HG03571 (cell line): ENCODE data around the gene NR6A1.

Source experiments
- ATAC-seq: cut with Tn5 transposase; IDR thresholded peaks from one replicate; pipeline ENCODE4 v1.9.1; 2021; ENCODE audit not compliant: unreplicated experiment

The NR6A1 gene

GRCh38 chr9:124507880-124508423, 263.2 kb downstream of the NR6A1 start:
- ATAC-seq: no peak

GRCh38 chr9:124506931-124507879, 263.9 kb downstream of the NR6A1 start, which contains the start of gene NR5A1:
Gene NR5A1 (minus strand): TSS chr9:124507399. CDS start chr9:124503395, 4,004 bp downstream.
- ATAC-seq: no peak

DNA sequence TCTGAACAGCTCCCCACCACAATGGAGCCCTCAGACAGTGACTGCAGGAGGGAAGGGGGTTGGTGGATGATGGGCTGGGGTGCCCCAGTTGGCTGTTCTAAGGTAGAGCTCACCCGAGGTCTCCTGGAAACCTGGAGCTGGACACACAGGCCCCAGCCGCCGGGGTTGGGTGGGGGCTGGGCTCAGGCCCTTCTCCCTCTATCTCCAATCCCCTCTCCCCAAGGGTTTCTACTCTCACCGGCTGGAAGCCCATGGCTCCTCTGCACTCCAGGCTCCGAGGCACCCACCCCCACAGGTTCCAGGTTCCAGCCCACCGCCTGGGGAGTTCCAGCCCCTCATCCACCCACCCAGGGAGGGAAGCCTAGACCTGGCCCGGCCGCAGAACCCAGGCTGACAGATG, 264.7 kb downstream of the NR6A1 start:
- ATAC-seq: no peak

- ATAC-seq: no peak
Observed at GRCh38 chr9:124505901-124506346, 265.2 kb downstream of the NR6A1 start.

DNA sequence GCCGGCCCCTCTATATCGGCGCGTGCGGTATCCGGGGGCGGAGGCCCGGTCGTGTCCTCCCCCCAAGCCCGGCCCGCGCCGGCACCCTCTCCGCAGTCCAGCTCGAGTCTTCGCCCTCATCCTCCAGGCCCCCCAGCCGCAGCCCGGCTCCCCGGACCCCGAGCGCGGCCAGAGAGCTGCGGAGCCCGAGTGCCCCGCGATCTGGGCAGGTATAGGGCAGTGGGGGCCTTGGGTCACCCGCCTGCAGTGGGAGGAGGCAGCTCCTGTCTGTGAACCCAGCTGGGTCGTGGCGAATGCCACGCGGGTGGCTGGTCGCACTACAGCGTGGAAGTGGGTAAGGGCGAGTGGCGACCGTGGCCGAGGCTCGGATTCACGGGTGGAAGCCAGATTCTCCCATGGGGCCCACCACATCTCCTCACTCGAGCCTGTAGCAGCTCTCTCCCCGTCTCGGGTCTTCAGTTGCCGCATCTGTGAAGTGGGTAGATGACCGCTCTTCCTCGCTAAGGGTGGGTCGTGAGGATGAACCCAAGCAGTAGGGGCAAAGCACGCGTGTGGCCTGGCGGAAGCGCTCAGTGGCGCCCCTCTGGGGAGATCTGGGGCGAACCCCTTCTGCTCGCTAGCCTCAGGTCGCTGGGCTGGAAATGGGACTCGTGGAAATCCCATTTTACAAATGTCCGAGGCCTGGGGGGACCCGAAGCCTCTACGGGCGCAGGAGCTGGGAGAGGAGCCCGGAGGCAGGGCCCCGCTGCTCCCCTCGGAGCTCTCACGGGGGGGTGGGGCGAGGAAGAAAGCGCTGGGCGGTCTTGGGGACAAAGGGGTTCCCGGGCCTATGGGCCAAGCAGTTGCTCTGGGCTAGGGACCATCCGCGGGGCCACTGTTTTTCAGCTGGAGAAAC, 265.9 kb downstream of the NR6A1 start:
- ATAC-seq: no peak

- ATAC-seq: no peak
Observed at GRCh38 chr9:124504530-124505005, 266.5 kb downstream of the NR6A1 start.

DNA sequence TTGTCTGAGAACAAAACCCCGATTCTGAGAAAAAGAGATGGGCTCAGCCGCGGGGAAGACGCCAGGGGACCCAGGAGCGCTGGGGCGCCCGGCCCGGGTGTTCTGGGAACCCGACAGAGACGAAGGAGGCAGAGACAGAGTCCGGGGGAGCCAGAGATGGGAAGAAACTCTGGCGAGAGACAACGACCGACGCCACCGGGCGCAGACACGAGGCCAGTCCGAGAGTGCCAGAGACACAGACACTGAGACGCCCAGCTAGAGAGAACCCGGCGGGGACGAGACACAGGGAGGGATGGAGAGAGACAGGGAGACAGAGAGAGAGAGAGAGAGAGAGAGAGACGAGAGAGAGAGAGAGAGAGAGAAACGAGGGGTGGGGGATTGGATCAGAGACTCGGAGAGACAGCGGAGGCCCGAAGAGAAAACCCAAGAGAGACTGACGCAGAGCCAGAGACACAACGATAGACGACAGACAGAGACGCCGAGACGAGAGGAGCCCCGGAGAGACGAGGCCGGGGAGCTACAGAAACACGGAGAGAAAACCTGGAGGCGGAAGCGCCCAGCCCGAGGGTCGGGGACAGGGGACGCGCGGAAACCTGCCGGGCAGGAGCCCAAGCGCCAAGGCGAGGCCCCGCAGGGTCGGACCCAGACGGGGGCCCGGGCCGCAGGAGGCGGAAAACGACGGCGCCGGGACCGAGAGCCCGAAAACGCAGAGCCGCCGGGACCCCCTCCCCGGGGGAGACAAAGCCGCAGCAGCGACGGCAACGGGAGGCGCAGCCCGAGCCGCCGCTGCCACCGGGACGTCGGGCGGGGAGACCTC, 267.2 kb downstream of the NR6A1 start:
- no peak for ATAC-seq

- no peak for ATAC-seq
Observed at GRCh38 chr9:124502711-124503702, 268.1 kb downstream of the NR6A1 start.

DNA sequence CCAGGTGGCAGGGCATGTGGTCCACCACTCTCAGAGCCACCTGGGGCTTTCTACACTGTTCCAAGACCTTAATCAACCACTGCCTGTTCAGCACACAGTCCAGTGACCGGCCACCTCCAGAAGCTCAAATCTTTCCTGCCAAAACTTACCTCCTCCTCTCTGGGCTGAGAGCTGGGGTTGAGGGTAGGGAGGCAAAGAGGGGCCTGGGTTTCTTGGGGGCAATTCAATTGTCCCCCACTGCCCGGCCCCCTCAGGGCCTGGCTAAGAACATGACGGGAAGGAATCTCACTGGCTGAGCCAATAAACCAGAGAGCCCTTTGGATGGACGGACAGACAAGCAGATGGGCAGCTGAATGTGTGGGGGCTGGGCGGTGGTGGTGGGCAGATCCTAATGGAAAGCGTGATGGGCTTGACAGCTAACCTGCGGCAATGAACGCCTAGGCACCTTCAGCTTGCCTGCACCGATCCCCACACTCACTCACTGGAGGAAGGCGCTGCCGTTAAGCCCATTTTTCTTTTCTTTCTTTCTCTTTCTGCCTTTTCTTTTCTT, 269.3 kb downstream of the NR6A1 start:
- no peak for ATAC-seq

GRCh38 chr9:124500796-124501611, 270.1 kb downstream of the NR6A1 start:
- ATAC-seq: no peak

DNA sequence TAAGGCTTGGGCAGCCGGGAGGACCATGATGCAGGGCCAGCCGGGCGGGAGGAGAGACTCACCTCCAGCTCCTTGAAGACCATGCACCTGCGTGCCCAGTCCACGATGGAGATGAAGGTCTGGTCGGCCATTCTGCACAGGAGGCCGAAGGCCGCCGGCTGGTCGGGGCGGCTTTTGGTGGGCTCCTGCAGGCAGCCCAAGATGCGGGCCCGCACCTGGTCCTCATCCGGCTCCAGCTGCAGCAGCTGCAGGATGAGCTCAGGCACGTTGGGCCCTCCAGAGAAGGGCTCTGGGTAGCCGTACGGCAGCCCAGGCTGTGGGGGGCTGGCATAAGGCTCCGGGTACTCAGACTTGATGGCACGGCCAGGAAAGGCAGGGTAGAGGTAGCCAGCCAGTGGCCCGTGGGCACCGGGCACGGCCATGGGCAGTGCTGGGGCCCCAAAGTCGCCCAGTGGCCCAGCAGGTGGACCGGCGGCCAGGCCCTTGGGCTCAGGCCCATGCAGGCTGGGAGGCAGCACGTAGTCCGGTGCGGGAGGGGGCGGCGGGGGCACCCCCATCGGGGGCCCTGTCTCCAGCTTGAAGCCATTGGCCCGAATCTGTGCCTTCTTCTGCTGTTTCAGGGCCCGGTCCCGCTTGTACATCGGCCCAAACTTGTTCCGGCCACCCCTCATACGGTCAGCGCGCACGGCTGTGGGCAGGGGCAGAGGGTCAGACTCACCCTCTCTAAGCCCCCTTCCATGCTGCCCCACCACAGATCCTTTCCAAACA, 270.9 kb downstream of the NR6A1 start:
- ATAC-seq: no peak

- ATAC-seq: no peak
Observed at GRCh38 chr9:124499216-124499615, 271.9 kb downstream of the NR6A1 start.

GRCh38 chr9:124498499-124499146, 272.5 kb downstream of the NR6A1 start:
- ATAC-seq: no peak

- no peak for ATAC-seq
Observed at GRCh38 chr9:124498040-124498439, 273.1 kb downstream of the NR6A1 start.

DNA sequence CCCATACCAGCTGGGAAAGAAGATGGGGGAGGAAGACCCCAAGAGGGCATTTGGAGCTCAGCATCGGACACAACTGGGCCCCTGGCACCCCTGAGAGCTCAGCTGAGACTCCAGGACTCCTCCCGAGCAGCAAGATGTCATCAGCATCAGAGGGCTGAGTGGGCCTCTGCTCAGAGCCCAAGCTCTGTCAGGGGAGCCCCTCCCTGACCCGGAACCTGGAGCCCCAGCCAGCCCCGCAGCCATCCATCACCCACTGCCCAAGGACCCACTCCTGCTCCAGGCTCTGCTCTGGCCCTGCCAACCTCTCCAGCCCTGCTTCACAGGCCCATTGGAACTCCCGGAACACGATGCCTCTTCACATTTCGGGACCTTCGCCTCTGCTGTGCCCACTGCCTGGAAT, 273.7 kb downstream of the NR6A1 start:
- ATAC-seq: no peak

DNA sequence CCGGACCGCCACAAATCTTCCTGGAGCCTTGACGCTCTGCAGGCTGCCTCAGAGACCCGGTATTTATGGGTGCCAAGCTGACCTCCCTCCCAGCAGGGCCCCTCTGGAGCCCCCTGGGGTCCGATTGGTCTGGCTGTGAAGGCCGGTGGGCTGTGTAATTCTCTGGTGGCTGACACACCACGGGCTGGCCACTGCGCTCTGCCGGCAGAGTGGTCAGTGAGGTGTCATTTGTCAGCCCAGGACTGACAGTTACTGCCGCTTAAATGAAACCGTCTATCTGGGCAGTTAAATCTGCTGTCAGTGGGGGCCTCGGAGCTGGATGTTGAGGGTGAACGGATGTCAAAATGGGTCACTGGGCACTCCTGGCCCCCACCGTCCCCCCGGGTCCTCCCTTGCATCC, 274.6 kb downstream of the NR6A1 start:
- ATAC-seq: no peak

DNA sequence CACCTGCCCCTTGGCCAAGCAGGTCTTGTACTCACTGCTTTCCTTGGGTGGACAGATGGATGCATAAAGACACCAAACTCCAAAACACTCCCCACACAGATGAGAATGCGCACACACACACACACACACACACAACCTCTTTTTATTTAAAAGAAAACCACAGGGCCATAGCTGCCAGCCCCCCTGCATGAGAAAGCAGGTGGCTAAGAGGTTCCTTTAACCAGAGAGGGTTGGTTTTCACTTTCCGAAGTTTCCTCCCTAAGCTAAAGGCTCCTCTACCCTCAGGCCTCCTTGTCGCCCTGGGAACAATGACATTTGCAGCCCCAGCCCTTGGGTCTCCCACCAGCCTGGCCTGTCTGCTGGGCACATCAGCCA, 275.0 kb downstream of the NR6A1 start:
- no peak for ATAC-seq
